C4-2B (cell line): Measurements from ENCODE around the gene DDT.
"Not testable (repeated sequence)": the region's sequence is repeated elsewhere in the genome, so short reads cannot be mapped to it uniquely, and the experiment has no call there.

Experiments
- H3K27ac ChIP-seq: fragments of 450-650 bp; 2 replicates; pipeline ENCODE4 v1.5.1; 2017
- CTCF ChIP-seq: fragments of 450-650 bp; conservative IDR thresholded peaks from 2 replicates; pipeline ENCODE4 v1.5.1; 2017; ENCODE audit warnings: mild to moderate bottlenecking
- ZFX ChIP-seq: fragments of 450-650 bp; IDR thresholded peaks from 2 replicates; pipeline ENCODE4 v1.6.1; 2017

The DDT gene

GRCh38 chr22:24002272-24002671 lies 28.0 kb upstream of the DDT start:
- TF ChIP-seq ZFX (no peak), CTCF (no peak)
- no peak overlapping the region for H3K27ac ChIP-seq

- no peak overlapping the region for H3K27ac ChIP-seq
- TF ChIP-seq ZFX (no peak), CTCF (no peak)
Observed at GRCh38 chr22:24001314-24001713, 27.1 kb upstream of the DDT start.

DNA sequence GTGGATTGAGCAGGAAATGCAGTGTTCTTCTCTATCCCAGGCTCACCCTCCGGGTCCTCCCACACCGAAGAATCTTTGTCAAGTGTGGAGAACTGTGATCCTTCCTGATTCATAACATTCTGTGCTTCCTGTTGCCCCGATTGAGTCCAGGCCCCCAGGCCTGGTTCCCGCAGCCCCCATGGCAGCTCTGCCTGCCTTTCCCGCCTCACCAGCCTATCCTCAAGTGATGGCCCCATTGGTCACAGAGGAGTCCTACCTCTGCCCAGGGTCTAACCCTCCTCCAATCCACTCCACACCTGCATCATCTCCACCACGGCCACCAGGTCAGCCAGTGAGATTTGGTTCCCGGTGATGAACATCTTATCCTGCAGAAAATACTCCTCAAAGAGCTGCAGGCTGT lies 25.5 kb upstream of the DDT start:
- not testable (repeated sequence) for H3K27ac ChIP-seq

GRCh38 chr22:23997092-23997491 lies 22.9 kb upstream of the DDT start:
- H3K27ac ChIP-seq, result no peak overlapping the region
- no peak for TF ChIP-seq CTCF
- TF ChIP-seq ZFX, result no peak

GRCh38 chr22:23993581-23994177 lies 19.4 kb upstream of the DDT start:
- not testable (repeated sequence) for H3K27ac ChIP-seq

DNA sequence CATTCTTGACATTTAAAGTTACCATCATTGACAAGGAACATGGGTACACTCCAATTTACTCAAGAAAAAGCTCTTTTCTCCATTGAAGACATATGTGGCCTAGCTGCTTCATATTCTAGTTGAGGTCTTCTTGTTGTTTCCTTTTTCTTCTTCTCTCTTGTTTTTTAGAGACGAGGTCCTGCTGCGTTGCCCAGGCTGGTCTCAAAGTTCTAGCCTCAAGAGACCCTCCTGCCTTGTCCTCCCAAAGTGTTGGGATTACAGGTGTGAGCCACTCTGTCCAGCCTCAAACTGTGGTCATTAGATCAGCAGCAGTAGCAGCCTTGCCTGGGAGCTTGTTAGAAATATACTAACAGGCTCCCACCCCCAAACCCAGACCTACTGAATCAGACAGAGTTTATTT lies 18.8 kb upstream of the DDT start:
- not testable (repeated sequence) for H3K27ac ChIP-seq

- H3K27ac ChIP-seq, result not testable (repeated sequence)
Observed at GRCh38 chr22:23989583-23990244, 15.5 kb upstream of the DDT start.

DNA sequence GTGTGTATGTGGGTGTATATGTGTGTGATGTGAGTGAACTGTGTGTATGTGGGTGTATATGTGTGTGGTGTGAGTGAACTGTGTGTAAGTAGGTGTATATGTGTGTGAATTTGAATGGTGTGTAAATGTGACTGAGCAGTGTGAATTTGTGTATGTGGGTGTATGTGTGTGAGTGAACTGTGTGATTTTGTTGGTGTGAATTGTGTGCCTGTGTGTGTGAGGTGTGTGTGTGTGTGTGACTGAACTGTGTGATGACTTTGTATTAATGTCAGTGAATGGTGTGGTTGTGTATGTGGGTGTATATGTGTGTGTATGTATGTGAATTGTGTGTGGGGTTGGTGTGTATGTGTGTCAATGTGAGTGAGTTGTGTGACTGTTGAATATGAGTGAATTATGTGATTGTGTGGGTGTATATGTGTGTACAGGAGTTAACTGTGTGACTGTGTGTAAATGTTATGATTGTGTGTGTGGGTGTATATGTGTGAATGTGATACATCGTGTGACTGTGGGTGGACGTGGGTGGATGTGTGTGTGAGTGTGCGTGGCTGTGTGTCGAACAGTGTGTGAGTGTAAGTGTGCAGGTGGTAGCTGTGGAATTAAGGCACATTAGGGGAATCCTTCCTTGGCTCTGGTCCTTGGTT lies 12.4 kb upstream of the DDT start:
- H3K27ac ChIP-seq, result not testable (repeated sequence)

DNA sequence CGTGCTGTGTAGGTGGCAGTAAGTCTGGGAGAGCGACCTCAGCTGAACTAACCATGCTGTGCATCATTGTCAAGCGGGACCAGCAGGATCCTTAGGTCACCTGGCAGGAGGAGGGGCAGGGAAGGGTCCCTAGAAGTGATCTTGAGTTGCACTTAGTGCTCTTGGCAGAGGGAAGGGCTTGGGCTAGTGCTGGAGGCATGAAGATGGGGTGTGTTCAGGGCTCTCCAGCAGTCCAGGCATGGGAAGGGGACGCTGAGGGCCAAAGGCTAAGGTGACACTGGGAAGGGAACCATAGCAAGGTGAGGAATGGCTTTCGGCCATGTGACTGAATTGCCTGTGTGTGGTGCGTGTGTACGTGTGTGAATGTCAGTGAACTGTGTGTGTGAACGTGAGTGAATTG lies 11.8 kb upstream of the DDT start:
- H3K27ac ChIP-seq, result not testable (repeated sequence)

DNA sequence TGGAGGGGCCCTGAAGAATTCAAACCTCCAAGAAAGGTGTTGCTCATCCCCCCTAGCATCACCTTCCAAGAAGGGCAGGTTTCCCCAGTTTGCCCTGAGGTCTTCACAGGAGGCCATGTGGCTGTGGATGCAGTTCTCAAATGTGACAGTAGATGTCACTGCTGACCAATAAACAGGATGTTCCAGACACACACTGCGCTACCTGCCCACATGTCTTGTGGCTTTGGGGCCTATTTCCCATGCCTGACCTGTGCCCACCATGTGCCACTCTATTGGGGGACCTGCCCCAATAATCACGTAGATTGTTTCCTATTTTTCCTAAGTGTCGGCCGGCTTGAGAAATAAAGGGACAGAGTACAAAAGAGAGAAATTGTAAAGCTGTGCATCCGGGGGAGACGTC lies 10.2 kb upstream of the DDT start:
- no peak for TF ChIP-seq ZFX
- TF ChIP-seq CTCF, result peak; percentile 74
- H3K27ac ChIP-seq, result no peak overlapping the region

GRCh38 chr22:23980567-23980966 lies 6.3 kb upstream of the DDT start:
- H3K27ac ChIP-seq, result not testable (repeated sequence)

DNA sequence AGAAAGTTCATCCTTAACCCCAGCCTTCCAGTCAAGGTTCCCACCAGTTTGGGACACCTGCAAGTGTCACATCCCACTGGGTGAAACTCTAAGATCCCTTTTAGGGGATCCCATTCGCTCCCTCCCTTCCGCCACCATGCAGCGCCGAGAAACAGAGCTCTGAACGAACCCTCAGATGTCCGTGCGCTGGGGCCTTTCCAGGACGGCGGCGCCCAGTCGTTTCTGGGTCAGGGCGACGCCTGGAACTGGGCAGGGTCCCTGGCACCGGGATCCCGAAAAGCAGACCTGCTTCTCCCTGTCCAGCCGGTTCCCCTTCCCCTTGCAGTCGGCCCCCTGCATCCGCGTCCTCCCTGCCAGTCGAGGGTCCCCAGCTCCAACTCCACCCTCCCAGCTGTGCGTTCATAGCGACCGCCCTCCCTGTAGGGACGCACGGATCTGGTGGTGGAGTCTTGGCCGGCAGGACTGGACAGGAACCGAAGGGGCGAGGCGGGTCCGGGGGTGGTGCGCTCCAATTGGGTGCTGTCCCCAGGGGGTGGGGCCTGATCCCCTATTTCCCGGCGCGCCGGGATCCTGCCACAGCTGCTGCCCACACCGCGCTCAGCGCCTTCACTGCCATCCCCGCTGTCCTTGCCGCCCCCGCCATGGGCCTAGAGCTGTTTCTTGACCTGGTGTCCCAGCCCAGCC lies 5.5 kb upstream of the DDT start, which contains the start of gene GSTT2:
TSS of gene GSTT2 (plus strand) at position 578 of the 684 bp plus-strand sequence.
- not testable (repeated sequence) for H3K27ac ChIP-seq

DNA sequence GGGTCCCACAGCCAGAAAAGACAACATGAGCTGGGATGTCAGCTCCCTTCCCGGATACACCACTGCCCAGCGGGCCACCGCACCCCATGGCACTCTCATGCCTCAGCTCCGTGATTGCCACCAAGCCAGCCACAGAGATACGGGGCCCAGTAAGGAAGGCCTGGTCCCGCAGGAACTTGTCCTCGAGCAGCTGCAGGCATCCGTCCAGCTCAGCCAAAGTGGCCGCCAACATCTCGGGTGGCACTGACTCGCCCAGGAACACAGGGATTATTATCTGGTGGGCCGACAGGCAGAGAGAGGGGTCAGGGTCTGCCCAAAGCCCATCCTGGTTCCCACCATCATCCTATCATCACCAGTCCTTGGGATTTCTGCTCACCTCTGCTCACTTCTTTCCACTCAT lies 3.1 kb upstream of the DDT start:
- not testable (repeated sequence) for H3K27ac ChIP-seq

DNA sequence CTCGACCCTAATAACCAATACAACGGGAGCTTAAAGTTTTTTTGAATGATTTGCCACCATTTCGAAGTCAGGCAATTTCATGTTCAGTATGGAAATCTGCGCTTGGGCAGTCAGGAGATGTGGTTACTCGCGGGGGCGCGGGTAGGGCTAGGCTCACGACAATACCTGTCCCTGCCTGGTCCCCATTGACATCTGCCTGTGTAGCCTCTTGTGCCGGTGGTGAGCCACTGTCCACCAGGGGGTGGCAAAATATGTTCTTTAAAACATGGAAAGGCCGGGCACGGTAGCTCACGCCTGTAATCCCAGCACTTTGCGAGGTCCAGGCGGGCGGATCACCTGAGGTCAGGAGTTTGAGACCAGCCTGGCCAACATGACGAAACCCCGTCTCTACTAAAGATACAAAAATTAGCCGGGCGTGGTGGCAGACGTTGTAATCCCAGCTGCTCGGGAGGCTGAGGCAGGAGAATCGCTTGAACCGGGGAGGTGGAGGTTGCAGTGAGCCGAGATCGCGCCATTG lies 653 bp upstream of the DDT start:
- not testable (repeated sequence) for H3K27ac ChIP-seq

DNA sequence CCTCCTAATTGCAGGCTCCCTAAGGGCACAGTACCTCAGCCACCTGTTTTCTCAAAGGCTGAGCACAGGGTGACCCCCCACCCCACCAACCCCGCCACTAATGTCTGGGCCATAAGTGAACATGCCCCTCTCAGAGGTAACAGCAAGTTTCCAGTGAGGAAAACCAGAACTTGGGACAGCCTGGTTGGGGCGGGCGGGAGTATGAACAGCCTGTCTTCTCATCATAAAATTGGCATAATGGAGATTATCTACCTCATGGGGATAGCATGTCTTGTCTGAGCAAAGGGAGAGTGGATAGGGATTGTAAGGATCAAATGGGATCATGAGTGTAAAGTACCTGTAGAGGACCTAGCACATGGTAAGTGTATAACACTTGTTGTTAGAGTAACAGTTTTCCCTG lies 2.3 kb downstream of the DDT start:
- peak overlapping the region; percentile 12 for H3K27ac ChIP-seq
